HG02870 (cell line): ENCODE results near the gene BASP1.

Experiments
- ATAC-seq: cut with Tn5 transposase; IDR thresholded peaks from one replicate; pipeline ENCODE4 v1.9.1; 2021; ENCODE audit warnings: mild to moderate bottlenecking, moderate library complexity; ENCODE audit not compliant: unreplicated experiment

BASP1 gene

DNA sequence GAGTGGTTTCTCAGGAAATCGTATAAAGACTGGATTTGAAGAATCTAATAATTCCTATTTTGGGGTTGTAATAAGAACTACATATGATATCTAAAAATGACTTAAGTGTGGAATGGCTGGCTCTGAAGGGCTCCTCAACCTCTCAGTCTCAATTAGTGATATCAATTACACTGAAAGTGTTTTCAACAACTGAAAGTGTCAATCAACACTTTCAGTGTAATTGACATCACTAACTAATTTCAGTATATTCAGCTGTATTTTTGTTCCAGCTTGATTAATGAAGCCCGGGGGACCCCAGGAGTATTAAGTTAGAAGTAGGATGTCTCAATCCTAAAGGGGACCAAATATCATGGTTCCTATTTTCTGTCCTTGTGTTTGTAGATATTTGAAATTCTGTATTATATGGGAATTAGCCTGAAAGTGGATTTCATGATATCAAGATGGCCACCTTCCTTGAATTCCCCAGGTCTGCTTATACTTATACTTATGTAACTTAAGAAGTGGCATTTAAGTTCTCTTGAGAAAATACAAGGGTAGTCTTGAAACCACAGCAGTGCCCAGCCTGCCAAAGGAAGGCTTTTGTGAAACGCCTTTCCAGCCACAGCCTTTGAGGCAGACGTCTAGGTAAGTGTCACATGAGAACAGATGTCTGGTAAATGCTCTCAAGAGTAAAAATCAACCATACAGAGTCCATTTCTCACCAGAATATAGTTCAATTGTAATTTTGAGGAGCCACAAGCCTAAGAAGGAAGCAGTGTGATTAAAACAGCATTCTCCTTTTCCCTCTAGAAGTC is 4.6 kb downstream of the BASP1 start:
- no peak for ATAC-seq

DNA sequence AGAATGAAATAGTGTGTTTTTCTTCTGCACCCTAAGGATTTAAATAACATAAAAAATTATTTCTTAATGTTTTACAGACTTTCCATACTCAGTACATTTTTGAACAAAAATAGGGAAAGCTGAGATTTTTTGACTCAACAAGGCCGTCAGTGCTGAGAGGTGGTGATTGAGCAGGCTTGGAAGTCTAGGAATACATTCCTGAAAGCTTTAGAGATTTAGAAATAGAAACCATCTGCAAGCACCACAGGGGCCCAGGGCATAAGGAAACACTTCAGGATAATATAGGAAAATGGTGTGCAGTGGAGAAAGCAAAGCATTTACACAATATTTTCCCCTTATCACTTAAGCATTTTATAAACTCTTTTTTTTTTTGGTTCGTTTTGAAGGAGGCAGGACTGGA is 5.2 kb downstream of the BASP1 start:
- ATAC-seq: no peak

DNA sequence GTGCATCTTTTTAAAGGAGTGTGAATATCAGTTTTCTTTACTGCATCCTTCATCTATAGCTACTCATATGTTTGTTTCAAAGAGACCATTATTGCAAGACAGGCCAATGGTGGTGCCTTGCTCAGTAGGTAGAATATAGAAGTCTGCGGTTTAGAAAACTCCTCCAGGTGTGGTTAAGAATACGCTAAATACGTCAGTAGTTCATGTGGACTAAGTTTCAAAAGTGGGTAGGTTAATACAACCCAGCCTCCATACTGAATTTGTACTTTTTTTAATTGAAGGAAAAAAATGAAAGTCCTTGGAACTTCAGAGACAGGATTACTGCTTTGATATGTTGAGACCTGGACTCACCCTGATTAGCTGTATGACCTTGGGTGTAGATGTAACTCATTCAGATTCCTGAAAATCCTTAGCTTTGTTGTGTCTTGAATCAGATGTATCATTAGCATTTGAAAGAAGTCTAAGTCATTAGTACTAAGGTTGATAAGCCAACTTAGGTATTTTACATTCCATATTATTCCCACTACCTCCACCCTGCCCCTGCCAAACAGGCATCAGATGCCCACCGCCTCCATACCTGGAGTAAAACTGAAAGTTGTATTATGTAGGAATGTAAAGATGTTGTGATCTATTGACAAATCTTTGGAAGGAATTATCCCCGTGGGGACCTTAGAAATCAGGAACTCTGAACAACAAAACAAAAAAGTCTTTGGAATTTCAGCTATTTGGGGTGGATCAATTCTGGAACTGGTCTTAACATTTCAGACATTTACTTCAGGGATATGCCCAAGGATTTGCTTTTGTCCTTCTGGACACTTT is 6.1 kb downstream of the BASP1 start:
- ATAC-seq: peak; percentile 36

DNA sequence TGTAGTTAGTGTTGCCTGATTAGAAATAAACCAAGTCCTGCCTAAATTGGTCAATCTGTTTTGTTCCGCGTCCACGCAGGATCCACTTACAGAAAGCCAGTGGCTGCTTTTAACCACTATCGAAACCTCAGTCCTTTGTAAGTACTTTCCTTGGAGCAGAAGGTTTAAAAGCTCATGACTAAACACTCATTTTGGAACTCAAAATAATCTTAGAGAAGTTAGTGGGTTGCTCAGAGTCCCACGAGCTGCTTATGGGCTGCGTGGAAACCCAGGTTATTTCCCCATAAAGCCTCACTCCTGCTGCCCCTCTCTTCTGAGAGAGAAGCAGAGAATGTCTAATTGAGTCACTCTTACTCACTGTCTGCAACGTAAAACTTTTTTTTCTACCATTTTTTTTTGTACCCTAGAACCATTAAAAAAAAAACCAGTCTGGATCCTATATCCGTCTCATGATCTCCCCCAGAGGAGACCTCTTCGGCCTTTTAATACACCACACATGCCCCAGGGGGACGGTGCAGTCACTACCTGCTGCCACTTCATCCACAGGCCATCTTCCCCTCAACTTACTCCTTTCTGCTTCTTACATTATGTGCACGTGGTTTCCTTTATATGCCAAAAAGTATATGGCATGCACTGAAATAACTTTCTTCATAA is 7.6 kb downstream of the BASP1 start:
- ATAC-seq: peak; percentile 56

DNA sequence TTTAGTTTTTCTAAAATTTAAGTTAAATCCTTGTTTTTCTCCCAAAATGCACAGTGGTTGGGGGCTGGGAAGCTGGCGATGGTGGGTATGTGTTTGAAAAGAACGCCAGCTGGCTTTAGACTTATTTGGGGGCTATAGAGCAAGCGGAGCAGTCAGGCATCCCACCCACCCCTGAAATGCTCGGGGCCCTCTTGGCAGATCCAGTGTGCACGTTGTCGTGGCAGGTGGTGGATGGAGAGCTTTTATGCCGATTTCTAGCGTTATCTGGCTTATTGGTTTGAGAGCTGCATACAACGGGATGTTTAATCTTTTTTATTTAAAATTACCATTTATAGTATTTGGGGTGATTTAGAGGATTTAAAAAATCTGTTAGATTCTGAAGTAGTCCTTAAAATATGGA is 8.1 kb downstream of the BASP1 start:
- ATAC-seq: no peak

DNA sequence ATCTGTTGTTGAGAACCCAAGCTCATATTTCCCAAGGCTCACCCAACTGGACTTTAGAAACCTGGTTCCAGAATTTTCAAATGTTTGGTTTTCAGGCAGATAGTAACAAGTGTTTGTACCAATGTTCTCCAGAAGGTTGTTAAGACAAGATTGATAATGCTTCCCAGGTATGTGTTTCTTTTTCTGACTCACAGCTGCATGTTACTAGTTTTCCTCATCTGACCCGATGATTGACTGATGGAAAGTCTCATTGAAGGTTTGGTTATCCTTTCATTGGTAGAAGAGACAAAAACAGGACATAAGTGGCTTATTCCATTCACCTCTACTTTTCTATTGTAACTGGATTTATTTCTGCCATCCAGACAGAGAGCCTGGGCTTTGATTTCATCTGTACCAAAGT is 10.4 kb downstream of the BASP1 start:
- no peak for ATAC-seq

DNA sequence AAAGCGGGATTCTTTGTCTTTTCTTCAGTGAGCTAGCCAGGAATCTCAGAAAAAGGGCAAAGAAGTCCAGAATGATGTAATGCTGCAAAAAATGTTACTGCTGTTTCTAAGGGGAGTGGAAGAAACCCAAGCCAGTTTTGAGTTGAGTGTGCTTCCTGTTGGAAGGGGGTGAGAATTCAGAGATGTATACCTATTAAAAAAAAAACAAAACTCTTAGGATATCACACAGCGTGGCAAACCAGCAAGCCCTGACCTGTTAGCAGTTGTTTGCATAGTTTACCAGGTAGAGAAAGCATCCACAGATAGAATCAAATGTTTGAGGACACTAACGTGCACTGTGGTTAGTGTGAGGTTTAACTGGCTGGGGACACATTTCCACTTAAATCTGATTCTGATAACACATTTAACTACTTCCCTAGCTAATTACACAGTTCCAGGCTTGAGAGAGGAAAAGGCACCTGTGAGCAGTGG is 11.4 kb downstream of the BASP1 start:
- ATAC-seq: peak; percentile 55

DNA sequence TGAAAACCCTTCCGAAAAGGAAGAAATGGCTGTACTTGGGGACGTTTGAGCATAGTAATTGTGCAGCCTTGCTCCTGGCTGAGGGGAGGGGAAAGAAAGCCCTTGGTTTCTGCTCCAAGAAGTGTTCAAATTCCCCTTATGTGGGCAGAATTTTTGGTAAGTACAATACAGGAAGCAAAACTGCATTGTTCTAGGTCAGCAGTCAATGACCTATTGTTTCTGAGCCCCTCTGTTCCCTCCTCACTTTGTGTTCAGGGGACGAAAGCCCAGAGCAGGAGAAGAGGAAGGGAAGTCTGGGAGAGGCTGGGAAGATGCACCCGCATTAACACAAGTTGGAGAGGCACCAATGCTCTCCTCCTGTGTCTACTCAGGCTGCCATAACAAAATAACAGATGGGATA is 11.9 kb downstream of the BASP1 start:
- ATAC-seq: peak; percentile 31

DNA sequence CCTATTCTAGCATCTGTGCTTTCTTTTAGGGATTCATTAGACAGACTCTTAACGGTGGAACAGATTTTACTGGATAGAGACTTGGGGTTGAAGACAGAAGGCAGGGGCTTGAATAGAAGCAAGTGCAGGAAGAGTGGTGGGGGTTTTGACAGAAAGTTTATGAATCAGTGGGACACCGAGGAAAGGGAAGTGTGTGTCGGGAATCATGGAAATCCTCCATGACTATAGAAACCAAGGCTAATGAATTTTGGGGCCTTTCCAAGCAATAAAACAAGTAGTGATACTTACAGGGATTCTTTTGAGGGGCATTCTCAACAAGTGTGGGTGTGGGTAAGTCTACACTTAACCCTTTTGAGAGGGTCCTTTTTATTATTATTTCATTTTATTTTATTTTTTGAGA is 12.8 kb downstream of the BASP1 start:
- ATAC-seq: no peak

DNA sequence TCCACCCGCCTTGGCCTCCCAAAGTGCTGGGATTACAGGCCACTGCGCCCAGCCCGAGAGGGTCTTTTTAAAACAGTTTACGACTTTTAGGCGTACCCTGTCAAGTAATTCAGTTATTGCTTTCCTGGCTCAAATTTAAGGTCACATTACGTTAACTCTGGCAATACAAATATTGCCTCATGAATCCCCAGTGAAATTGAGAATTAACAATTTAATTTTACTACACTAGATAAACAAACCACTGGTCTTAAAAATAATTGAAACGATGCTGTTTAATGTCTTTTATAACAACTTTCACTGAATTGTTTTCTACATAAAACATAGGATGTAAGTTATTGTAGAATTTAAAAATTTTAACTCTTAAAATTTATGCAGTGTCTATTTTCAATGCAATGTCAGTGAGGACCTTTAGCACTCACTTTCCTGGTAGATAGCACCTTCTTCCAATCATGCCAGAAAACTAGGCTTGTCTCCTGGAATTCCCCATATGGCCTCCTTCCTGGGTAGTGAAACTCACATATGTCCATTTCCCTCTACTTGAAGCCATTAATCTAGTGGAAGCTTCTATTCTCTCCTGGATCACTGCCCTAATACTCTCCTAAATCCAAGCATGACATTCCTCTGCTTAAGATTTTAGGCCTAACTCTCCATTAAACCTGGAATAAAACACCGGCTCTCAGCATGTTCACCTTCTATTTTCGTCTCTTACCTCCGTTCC is 13.5 kb downstream of the BASP1 start:
- no peak for ATAC-seq

DNA sequence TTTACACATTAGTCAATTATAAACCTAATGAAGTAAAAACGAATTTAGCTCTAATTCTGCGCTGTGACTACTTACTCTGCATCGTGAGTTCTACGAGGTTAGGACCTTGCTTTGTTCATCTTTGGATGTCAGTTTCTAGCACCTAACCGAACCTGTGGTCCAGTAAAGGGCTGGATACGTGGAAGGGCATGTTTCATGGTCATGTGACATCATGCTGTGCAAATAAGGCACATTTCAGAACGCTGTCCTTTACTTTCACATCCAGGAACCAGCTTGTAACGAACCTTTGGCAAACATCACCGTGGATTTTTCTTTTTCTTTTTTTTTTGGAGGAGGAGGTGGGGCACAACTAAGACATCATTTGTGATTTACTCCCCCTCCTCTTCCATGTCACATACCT is 15.0 kb downstream of the BASP1 start:
- no peak for ATAC-seq

DNA sequence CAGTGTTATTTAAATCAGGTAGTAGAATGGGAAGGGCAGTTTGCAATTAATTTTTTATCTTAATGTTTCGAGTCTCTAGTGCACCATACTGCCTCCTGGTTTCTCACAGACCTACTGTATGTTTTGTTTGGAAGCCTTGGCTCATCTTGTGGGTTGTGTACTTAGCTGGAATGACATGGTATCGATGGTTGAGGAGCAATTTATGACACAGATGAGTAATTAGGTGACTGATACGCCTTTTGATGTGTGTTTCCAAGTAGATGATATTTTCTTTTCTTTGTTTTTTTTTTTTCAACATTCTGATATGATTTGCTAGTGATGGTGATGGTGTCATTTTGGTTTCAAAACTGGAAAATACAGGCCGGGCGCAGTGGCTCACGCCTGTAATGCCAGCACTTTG is 16.1 kb downstream of the BASP1 start:
- ATAC-seq: no peak

DNA sequence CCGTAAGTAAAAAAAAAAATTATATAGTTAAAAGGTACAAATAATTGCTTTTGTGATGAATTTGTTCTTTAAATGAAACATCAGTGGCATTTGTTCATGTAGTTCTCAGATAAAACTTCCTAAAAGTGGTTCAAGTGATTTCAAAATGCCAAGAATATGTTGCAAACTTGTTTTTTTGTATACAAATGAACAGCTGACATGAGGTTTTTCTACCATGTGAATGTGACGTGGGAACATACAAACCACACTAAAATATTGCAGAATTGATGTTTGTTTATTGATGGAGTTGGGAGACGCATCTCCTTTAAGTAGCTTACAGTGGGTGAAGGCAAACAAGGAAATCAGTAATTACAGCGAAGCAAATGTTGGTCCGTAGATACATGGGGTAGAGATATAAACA is 16.9 kb downstream of the BASP1 start:
- no peak for ATAC-seq

DNA sequence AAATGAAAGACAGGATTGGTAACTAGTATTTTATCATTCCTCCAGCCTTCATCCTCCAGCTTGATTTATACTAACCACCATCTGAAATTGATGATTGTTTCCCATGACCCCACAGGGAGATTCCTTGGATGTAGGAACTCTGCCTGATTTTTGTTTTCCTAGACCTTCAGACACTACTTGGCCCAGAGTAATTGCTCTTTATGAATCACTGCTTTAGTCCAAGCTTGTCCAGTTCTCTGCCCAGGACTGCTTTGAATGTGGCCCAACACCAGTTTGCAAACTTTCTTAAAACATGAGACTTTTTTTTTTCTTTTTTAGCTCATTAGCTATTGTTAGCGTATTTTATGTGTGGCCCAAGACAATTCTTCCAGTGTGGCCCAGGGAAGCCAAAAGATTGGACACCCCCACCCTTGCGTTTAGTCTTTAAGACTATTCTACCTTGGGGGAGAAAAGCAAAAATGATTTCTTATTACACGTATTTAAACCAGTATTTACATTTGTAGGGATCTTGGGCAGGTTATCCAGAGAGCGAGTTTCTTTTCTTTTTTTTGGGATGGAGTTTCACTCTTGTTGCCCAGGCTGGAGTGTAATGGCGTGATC is 18.4 kb downstream of the BASP1 start:
- ATAC-seq: no peak

DNA sequence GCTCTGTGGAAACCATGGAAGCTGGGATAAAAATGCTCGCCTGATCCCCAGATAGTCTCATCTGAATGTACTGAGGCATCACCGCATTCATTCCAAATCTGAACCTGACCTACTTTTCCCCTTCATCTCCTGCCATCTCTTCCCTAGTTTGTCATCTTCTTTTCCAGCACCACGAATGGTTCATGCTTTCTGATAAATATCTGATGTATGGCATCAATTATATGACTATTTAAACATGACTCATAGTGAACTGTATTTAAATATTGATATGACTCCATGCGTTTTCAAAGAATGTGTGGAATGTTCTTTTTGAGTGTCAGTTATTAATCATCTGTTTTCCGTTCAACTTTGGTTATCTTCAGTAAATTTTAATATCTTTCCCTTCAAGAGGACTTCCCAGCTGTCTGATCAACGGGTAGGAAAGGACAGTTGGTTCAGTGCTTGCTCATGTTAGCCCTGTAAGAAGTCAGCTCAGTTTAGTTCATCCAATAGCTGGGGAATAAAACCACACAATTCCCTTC is 21.1 kb downstream of the BASP1 start:
- ATAC-seq: no peak

DNA sequence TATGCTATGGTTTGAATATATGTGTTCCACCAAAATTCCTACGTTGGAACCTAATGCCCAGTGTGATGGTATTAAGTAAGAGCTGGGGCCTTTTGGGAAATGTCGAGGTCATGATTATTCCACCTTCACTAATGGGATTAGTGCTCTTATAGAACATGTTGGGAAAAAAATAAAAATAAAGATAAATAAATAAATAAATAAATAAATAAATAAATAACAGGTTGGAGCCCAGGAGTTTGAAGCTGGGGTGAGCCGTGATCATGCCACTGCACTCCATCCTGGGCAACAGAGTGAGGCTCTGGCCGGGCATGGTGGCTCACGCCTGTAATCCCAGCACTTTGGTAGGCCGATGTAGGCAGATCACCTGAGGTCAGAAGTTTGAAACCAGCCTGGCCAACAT is 22.5 kb downstream of the BASP1 start:
- ATAC-seq: no peak

DNA sequence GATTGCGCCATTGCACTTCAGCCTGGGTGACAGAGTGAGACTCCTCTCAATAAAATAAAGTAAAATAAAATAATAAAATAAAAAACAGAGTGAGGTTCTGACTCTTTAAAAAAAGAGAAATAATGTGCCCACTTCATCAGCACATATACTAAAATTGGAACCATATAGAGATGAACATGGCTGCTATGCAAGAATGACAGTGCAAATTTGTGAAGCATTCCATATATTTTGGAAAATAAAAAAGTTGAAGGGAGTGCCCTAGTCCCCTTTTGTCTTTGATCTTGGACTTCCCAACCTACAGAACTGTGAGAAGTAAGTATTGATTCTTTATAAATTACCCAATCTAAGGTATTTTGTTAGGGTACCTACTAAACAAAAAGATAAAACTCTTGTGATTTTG is 23.1 kb downstream of the BASP1 start:
- ATAC-seq: no peak

DNA sequence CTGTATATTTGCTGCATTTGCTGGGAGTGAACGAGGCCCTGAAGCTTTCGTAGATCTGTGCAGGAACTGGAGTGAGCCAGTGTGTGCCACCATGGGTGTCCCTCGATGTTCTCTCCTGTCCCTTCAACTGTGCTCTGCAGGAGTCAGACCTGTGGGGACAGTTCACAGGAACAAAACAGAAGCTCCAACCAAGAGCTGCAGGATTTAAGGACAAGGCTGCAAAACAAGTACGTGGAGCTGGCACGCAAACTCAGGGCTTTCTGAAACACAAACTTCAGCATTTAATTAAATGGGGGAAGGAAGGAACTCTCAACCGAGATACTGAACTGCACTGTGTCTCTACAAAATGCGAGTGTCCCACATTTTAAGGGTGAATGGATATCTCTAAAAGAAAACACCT is 24.2 kb downstream of the BASP1 start:
- no peak for ATAC-seq

DNA sequence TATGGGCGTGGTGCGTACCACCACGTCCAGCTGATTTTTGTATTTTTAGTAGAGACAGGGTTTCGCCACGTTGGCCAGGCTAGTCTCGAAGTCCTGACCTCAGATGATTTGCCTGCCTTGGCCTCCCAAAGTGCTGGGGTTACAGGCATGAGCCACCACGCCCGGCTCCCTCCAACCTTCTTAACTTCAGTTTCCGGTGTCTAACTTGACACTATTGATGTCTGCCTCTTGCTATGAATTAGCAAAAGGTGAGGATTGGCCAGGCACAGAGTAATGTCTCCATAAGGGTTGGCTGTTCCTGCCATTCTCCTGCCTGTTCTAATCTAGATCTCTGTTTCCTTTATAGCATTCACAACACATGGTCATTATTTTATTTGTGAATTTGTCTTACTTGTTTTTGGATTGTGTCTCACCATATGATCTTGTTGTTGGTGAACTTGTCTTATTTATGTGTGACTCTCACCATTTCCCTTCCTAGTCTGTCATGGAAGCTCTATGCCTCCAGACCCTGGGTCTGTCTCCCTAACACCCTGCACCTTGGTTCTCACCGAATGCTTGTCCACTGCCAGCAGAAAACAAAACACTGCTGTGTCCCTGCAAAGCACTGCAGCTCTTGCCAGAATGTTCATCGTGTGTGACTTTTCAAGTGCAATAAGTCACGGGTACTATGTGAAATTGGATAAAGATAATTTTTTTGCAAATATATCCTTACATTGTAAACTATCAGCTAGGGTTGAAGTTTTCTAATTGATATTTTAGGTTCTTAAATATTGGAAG is 26.0 kb downstream of the BASP1 start:
- peak; percentile 55 for ATAC-seq
